Prostate gland (tissue), 2 donors: ENCODE results near the gene NTRK2.

Source experiments
- POLR2A ChIP-seq: fragments of 450-650 bp; IDR thresholded peaks from one replicate; pipeline ENCODE4 v1.6.1; 2016; ENCODE audit warnings: antibody characterized with exemption, mild to moderate bottlenecking
- TF ChIP-seq, protein P1 (sequence below), 4 experiments: fragments of 200-600 bp in 2 of 4; fragments of 450-650 bp in 2 of 4; sonication (generic) in 2 of 4; IDR thresholded peaks; 1 replicate in 3 of 4; 2 replicates in 1 of 4; pipeline ENCODE4 v1.5.1; 2016 to 2019; ENCODE audit warnings: antibody characterized with exemption in 4 of 4, mild to moderate bottlenecking in 2 of 4, moderate library complexity in 2 of 4

DNA sequence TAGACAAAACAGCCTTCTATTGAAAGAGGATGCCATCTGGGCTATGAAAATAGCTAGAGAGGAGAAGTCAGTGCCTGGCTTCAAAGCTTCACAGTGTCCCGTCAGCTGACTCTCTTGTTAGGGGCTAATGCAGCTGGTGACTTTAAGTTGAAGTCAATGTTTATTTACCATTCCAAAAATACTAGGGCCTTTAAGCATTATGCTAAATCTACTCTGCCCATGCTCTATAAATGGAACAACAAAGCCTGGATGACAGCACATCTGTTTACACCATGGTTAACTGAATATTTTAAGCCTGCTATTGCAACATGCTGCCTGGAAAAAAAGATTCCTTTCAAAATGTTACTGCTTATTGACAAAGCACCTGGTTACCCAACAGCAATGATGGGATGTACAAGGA is 309.1 kb downstream of the NTRK2 start:
- TF ChIP-seq, protein P1, sequence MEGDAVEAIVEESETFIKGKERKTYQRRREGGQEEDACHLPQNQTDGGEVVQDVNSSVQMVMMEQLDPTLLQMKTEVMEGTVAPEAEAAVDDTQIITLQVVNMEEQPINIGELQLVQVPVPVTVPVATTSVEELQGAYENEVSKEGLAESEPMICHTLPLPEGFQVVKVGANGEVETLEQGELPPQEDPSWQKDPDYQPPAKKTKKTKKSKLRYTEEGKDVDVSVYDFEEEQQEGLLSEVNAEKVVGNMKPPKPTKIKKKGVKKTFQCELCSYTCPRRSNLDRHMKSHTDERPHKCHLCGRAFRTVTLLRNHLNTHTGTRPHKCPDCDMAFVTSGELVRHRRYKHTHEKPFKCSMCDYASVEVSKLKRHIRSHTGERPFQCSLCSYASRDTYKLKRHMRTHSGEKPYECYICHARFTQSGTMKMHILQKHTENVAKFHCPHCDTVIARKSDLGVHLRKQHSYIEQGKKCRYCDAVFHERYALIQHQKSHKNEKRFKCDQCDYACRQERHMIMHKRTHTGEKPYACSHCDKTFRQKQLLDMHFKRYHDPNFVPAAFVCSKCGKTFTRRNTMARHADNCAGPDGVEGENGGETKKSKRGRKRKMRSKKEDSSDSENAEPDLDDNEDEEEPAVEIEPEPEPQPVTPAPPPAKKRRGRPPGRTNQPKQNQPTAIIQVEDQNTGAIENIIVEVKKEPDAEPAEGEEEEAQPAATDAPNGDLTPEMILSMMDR (IDR thresholded peaks at IDR 0.05), result no peak
- no peak for TF ChIP-seq POLR2A
